DOHH2 (cell line): ENCODE results near the gene THEMIS2.

Source experiments
- CTCF ChIP-seq: fragments of 200-600 bp; sonication (generic); IDR thresholded peaks from one replicate; pipeline ENCODE4 v1.5.1; 2014; ENCODE audit warnings: antibody characterized with exemption, mild to moderate bottlenecking, low read depth, low read length; ENCODE audit not compliant: poor library complexity, severe bottlenecking
- EZH2phosphoT487 ChIP-seq: fragments of 200-600 bp; sonication (generic); IDR thresholded peaks from 2 replicates; pipeline ENCODE4 v1.6.1; 2017; ENCODE audit warnings: borderline replicate concordance, mild to moderate bottlenecking, antibody characterized with exemption, low read length, moderate library complexity, mixed read lengths

DNA sequence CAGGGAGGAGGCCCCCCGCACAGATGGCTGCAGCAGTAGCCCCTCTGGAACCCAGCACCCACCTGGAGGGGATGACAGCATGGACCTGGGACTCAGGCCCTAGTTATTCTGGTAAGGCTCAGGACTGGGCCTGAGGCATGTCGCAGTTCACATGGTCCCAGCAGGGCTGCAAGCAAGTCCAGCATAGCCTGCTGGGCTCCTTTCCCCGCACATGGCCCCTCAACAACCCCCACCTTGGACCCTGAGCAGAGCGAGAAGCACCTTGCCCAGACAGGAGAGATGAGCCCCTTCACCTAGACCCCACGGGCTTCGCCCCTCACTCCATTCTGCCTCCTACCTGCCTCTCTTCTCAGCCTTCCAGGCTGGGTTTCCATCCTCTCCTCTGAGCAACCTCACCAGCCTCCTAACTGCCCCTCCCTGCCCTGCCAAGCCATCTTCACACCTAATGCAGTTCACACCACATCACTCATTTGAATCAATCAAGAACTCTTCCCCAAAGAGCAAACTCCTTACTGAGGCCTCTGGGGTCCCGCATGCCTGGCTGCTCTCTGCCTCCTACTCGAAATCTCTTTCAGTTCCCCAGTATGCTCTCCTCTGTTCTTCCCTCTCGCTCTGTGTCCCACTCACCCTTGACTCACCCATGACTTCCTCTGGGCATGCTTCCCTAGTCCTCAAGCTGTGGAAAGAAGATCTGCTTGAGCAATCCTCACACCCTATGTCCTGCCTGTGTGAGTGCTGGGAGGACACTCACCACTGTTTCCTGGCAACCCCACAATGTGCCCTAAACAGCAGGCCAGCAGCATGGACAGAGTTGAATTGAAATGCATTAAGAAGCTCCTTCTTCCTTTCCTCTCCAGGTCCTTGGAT lies 9.4 kb upstream of the THEMIS2 start:
- no peak for TF ChIP-seq CTCF
- no peak for TF ChIP-seq EZH2phosphoT487
